Motor neuron (in vitro differentiated cells): ENCODE results near the gene SEMA4D. TPM values are rescaled to one million over a fixed set of nuclear protein-coding genes. Genes with fewer than 3 reads are reported as not detected.

Experiments used
- ATAC-seq, 8 experiments: fragments of 200-7000 bp; cut with Tn5 transposase; replicated peaks in 6 of 8; 2 replicates each; pipeline ENCODE4 v1.8.0; 2021; ENCODE audit warnings: mild to moderate bottlenecking in 8 of 8, moderate library complexity in 8 of 8
- H3K27ac ChIP-seq, 2 donors: fragments of 250-450 bp; sonication (Bioruptor Pico); 2 replicates each; pipeline ENCODE4 v1.9.0; 2021; ENCODE audit warnings: antibody characterized with exemption in 2 of 2, mild to moderate bottlenecking in 2 of 2, moderate library complexity in 1 of 2
- H3K4me1 ChIP-seq, 2 donors: fragments of 250-450 bp; sonication (Bioruptor Pico); replicated peaks in 1 of 2; 2 replicates each; pipeline ENCODE4 v1.6.1; 2021; ENCODE audit warnings: antibody characterized with exemption in 2 of 2, mild to moderate bottlenecking in 2 of 2, moderate library complexity in 1 of 2
- H3K4me3 ChIP-seq, 5 donors: fragments of 250-450 bp; sonication (Bioruptor Pico); 2 replicates each; pipeline ENCODE4 v1.9.0; 2021; ENCODE audit warnings: antibody characterized with exemption in 5 of 5, mild to moderate bottlenecking in 5 of 5, moderate library complexity in 4 of 5
- WGBS, 10 experiments: fragments of 450-650 bp; shearing (Covaris generic); methylation state at CpG; one replicate each; pipeline ENCODE4 v1.0.0; 2022; 5-methylcytosine and 5-hydroxymethylcytosine counted together
- in situ Hi-C, 9 experiments: fragments of 400-800 bp; cut with MboI; loops; one replicate each; pipeline ENCODE4 v1.15.0; 2021; ENCODE audit warnings: low sequenced_read_pairs in 9 of 9, low pct_unique_long_range_greater_than_20kb in 2 of 9; ENCODE audit not compliant: unreplicated experiment in 9 of 9
- total RNA-seq, 8 experiments: library from RNA; unstranded; fragments of 300-600 nt; gene quantifications; 2 replicates each; pipeline versions ENCODE4 v1.2.3 to v1.2.4, GENCODE V29; 2022

SEMA4D gene
- total RNA-seq, 8 experiments from 2014 or later, result 1.2 to 30.1 (median 13.8) TPM

DNA sequence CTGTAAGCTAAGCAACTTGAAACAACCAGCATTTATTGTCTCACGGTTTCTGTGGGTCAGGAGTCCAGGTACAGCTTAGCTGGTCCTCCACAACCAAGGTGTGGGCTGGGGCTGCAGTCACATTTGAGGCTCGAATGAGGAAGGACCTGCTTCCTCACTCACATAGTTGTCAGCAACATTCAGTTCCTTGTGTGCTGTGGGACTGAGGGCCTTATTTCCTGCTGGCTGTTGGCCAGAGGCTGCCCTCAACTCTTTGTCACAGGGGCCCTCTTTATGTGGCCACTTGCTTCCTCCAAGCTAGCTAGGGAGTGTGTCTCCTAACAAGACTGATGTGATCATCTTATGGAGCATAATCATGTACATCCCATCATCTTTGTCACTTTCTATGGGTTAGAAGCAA is 29.2 kb upstream of the SEMA4D start:
- in situ Hi-C loops, result loop anchor here in 1 of 9 experiments (25.0 kb wide), 1 partner anchor 115 kb away; no protein-coding TSS in a partner anchor
- Histone ChIP-seq H3K27ac (no peak overlapping the region), H3K4me3 (no peak overlapping the region), H3K4me1 (peaks cover 13 to 15% of the 10 kb centered on the region in 2 donors)
- ATAC-seq, result no peak
- WGBS, 10 experiments, result 0 to 94% (median 63%) methylated on average over 1 to 2 of the region's 2 CpGs; no CpG with 5 or more reads in 4 of the 10 experiments

DNA sequence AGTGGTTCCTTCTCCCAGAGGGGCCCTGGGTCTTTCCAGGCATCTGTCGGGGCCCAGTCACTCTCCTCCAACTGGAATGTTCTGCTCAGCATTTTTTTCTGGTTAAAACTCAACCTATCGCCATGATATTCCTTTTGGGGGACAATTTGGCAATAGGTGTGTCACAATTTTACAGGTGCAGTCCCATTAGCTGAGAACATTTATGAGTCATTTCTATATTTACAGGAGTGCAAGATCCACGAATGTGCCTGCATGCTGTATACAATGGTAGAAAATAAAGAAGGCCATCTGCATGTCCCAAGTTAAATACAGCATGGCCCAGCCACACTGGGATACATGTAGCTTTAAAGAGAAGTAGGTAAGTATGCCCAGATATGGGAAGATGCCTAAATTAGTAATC is 28.8 kb upstream of the SEMA4D start:
- no peak overlapping the region for H3K4me3 ChIP-seq
- no peak overlapping the region for H3K27ac ChIP-seq
- 28 to 84% (median 71%) methylated on average over 1 to 3 of the region's 3 CpGs; no CpG with 5 or more reads in 1 of the 10 experiments for WGBS, 10 experiments
- ATAC-seq, result no peak
- peaks cover 13 to 17% of the 10 kb centered on the region in 2 donors for H3K4me1 ChIP-seq
- in situ Hi-C loops, result loop anchor here in 1 of 9 experiments (25.0 kb wide), 1 partner anchor 114 kb away; no protein-coding TSS in a partner anchor

DNA sequence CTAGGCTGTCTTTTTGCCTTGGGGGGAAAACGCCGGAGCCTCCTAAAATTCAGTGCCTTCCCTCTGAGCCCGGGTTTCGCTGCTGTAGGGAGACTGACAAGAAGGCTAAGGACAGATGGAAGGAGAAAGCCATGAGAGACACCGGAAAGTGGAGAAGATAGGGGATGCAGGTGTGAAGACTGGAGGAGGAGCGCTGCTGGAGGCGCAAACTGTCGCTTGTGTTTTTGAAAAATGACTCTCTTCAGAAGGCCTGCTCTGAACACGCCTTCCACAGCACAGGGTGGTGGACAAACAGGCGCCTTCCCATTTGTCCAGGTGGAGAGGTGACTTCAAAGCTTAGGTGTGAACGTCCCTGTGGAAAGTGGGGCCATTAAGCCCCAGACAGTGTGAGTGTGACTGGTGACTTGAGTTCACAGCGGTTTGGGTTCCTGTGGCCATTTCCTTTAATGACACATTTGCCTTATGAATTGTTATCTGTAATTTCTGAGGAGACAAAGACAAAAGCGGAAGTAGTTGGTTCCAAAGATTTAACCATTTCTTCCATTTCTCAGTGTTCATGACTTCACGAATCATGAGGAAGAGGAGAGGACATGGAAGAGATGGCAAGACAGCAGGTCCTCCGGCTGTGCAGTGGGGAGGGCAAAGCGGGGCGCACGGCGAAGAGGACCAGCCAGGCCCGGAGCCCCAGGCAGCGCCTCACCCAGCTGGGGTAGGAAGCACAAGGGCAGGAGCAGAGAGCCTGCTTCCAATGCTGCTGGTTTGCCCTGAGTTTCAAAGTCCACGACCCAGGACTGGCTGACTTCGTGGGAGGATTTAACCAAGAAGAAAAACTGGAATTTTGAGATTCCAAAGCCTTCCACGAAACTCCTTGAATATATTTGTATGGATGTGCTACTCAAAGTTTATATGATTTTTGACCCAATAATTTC is 27.8 kb upstream of the SEMA4D start:
- peak in 2 of 8 experiments; percentile 2 to 34 for ATAC-seq
- H3K4me1 ChIP-seq, result peaks cover 13 to 17% of the 10 kb centered on the region in 2 donors
- no peak overlapping the region for H3K4me3 ChIP-seq
- WGBS, 10 experiments, result 28 to 100% (median 88%) methylated on average over 2 to 14 of the region's 24 CpGs
- in situ Hi-C loops, result loop anchor here in 1 of 9 experiments (25.0 kb wide), 1 partner anchor 113 kb away; no protein-coding TSS in a partner anchor
- H3K27ac ChIP-seq, result peak overlapping the region in 1 of 2 donors; percentile 30

DNA sequence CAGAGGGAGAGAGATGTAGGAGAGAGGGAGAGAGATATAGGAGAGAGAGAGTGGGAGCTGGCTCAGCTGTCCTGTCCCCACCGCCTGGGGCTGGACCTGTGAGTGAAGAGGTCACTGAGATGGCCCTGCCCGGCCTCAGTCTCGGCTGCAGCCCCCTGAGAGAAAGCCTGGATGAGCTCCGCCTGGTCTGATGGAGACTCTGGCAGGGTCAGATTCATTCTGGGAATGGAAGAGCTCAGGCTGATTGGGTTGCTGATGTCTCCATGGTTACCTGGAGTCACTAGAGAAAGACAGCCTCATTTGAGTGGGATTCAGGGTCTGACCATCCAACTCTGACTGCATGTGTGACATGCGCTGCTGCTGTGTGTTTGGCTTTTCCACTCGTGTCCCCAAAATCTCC is 27.1 kb upstream of the SEMA4D start:
- no peak overlapping the region for H3K27ac ChIP-seq
- in situ Hi-C loops, result loop anchor here in 1 of 9 experiments (25.0 kb wide), 1 partner anchor 113 kb away; no protein-coding TSS in a partner anchor
- ATAC-seq, result peak in 5 of 8 experiments; percentile 66 to 95 (median 79)
- WGBS, 10 experiments, result 10 to 73% (median 45%) methylated on average over 1 to 6 of the region's 6 CpGs; no CpG with 5 or more reads in 1 of the 10 experiments
- H3K4me3 ChIP-seq, result no peak overlapping the region
- peaks cover 13 to 17% of the 10 kb centered on the region in 2 donors for H3K4me1 ChIP-seq

DNA sequence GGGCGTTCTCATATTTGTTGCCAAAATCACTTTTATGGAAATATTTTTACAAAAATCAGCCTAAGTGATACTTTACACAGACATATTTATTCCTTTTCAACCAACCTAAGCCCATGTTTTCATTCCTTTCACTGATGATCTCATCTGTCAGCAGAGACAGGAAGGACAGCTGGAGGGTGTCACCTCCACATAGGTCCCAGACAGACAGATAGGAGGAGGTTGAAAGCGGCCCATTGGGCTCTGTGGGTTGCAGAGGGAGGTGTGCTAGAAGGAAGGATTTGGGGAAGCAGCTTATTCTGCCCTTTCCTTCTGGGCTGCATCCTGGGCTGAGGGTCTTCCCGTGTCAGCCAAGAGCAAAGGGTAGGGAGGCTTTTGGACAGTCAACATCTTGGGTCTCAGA is 26.0 kb upstream of the SEMA4D start:
- ATAC-seq, result peak in 2 of 8 experiments; percentile 45 to 70
- Histone ChIP-seq H3K4me1 (peaks cover 13 to 17% of the 10 kb centered on the region in 2 donors), H3K27ac (no peak overlapping the region), H3K4me3 (no peak overlapping the region)
- 21 to 100% (median 92%) methylated on average over 1 to 2 of the region's 3 CpGs; no CpG with 5 or more reads in 3 of the 10 experiments for WGBS, 10 experiments
- in situ Hi-C loops, result no loop called here

DNA sequence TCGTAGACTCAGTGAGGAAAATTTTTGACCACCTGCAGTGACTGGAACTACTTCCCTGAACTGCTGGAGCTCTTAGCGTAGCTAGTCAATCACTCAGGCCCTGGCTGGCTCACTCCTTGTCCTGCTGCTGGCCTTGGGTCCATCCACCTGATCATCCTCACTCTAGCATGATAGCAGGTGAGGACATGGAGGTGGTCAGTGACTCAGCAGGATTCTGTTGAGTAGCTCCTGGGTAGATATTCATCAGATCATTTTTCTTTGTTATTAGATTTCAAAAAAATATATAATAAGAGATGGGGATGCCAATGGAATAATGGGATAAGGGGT is 25.0 kb upstream of the SEMA4D start:
- H3K27ac ChIP-seq, result no peak overlapping the region

DNA sequence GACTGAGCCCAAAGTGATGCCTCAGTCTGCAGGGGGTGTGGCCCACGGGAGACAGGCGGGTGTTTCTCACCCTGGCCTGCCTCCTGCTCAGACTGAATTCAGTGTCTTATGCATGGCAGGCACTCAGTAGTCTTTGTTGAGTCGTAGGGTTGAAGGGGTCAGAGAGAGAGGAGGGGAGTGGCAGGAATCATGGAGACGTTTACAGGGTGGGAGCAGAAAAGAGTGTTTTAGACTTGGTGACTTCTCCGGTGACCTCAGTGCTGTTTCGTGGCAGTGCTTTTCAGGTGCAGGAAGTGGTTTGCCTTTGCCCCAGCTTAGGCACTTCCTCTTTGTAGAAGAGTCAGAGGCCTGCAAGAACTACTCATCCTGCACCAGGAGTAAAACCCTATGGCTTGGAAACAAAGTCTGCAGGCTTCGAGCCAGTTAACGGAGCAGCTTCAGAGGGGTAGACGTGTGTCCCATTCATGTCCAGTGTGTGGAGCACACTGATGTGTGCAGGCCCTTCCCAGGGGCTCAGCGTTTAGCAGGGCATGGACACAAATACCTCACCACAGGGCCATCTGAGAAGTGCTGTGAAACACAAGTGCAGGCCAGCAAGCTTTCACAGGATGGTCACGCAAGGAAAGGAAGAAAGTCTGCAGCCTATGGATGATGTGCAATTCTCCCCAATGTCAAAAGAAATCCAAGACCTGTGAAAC is 24.5 kb upstream of the SEMA4D start:
- Histone ChIP-seq H3K4me1 (peaks cover 13 to 17% of the 10 kb centered on the region in 2 donors), H3K4me3 (no peak overlapping the region), H3K27ac (no peak overlapping the region)
- 0 to 100% (median 68%) methylated on average over 1 to 7 of the region's 11 CpGs; no CpG with 5 or more reads in 1 of the 10 experiments for WGBS, 10 experiments
- peak in 4 of 8 experiments; percentile 32 to 80 (median 52) for ATAC-seq
- in situ Hi-C loops, result no loop called here

More for the DNA sequence above, 25.0 kb upstream of the SEMA4D start:
- ATAC-seq, result no peak
- 33 to 95% (median 70%) methylated on average over 1 to 2 of the region's 2 CpGs; no CpG with 5 or more reads in 5 of the 10 experiments for WGBS, 10 experiments
- Histone ChIP-seq H3K4me1 (peaks cover 13 to 17% of the 10 kb centered on the region in 2 donors), H3K4me3 (no peak overlapping the region)
- in situ Hi-C loops, result no loop called here

DNA sequence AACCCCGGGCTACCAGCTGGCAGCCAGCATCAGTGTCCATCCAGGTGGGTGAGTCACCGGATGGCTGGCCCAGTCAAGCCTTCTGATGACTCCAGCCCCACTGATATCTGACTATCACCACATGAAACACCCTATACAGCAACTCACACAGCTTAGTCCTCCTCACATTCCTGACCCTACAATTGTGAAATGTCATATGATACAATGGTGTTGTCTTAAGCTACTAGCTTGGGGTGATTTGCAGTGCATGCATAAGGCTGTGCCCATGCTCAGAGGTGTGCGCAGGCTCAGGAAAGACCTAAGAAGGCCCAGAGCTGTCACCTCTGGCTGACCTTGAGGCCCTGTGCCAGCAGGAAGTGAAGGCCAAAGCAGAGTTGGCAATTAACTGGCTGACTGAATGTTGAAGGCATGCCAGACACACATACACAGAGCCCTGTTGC is 21.5 kb upstream of the SEMA4D start:
- ATAC-seq, result peak in 2 of 8 experiments; percentile 23 to 33

DNA sequence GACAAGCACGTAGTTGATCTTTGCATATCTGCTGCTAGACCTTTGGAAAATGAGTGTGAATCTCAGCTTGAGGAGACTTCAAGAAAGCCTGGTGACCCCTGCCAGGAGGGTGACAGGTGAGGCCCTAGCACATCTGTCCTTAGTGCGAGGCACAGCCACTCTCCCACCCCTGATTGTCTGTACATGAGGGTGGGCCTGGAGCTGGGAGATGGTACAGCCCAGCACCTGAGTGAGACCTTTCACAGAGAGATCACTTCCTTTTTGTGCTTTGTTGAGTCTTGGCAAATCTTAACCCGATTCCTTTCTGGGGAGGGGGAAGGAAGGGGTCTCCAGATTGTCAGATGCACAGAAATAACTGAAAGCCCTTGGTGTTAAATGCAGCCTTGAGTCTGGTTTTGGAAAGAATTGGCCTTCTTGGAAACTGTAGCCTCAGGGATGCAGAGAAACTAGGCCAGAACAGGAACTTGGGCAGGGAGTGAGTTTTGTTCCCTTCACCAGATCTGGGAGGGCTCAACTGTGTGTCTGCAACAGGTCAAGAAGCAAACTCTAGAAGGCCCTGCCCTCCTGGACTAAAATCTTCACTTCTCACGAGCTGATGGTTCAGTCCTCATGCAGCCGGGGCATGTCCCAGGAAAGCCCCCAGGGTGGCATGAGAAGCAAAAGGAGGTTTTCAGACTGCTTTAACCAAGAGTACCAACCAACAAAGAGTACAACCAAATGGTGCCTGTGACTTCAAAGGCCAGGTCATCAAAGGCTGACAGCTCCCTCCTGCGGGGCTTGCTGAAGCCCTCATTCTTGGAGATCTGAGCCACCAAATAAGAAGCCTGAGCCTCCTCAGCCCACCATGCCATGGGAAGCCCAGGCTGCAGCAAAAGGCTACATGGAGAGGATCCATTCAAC is 20.8 kb upstream of the SEMA4D start:
- H3K27ac ChIP-seq, result no peak overlapping the region
- no peak for ATAC-seq
- H3K4me3 ChIP-seq, result no peak overlapping the region
- 40 to 100% (median 83%) methylated on average over 1 to 6 of the region's 6 CpGs; no CpG with 5 or more reads in 3 of the 10 experiments for WGBS, 10 experiments
- peaks cover 6 to 13% of the 10 kb centered on the region in 2 donors for H3K4me1 ChIP-seq
- in situ Hi-C loops, result no loop called here

More for the DNA sequence above, 21.5 kb upstream of the SEMA4D start:
- Histone ChIP-seq H3K27ac (no peak overlapping the region), H3K4me1 (peaks cover under 1 to 12% of the 10 kb centered on the region in 2 donors), H3K4me3 (no peak overlapping the region)
- 72 to 100% (median 100%) methylated on average over 1 to 2 of the region's 3 CpGs; no CpG with 5 or more reads in 7 of the 10 experiments for WGBS, 10 experiments
- in situ Hi-C loops, result no loop called here

DNA sequence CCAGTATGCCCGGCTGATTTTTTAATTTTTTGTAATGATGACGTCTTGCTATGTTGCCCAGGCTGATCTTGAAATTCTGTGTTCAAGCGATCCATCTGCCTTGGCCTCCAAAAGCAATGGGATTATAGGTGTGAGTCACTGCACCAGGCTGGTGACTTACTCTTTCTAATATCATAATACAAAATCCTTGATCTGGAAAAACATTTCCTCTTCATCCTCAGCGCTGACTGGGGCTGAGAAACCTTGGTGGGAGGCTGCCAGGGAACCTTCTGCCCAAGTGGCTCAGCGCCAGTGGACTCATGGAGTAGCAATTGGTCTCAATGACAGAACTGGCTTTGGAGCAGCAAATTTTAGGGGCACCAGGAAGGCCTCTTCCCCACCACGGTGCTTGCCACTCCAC is 17.5 kb upstream of the SEMA4D start:
- no peak overlapping the region for H3K4me3 ChIP-seq

DNA sequence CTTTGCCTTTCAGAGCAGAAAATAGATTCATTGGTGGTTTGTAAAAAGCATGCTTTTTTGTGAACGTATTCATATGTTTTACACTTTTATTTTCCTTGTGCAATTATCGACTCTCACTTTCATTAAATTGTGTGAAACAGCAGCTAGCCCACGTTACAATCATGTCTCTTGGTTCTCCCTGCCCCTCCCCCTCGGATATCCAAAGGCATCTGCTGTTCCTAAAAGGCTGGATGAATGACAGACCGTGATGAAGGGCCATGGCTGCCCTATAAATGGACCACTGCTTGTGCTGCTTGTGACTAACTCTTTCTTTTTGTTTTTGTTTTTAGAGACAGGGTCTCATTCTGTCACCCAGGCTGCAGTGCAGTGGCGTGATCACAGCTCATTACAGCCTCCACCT is 17.0 kb upstream of the SEMA4D start:
- no peak overlapping the region for H3K4me3 ChIP-seq
- no peak for ATAC-seq
- H3K4me1 ChIP-seq, result peaks cover 7% of the 10 kb centered on the region in 2 donors
- 6 to 70% (median 56%) methylated on average over 1 to 6 of the region's 6 CpGs for WGBS, 10 experiments
- no peak overlapping the region for H3K27ac ChIP-seq
- in situ Hi-C loops, result no loop called here

More for the DNA sequence above, 17.5 kb upstream of the SEMA4D start:
- WGBS, 10 experiments, result 33 to 100% (median 90%) methylated on average over 1 to 5 of the region's 6 CpGs; no CpG with 5 or more reads in 3 of the 10 experiments
- ATAC-seq, result no peak
- in situ Hi-C loops, result no loop called here
- H3K27ac ChIP-seq, result no peak overlapping the region
- H3K4me1 ChIP-seq, result peaks cover 7% of the 10 kb centered on the region in 2 donors

DNA sequence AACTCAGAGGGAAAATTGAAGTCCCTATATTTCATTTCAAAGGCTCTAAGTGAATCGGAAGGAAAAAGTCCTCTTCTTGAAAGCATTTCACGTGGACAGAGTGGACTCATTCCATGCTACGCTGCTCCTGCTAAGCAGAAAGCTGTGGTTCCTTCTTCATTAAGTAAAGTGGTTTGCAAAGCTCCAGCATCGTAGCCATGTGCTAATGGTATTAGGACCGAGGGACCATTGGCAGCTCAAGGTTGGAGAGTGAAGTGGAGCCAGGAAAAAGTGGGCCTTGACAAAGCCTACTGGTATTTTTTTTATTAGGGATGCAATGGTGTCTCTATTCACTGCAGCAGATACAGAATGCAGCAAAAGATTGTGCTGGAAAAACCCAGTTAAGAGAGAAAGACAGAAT is 16.4 kb upstream of the SEMA4D start:
- ATAC-seq, result peak in 1 of 8 experiments; percentile 51
- Histone ChIP-seq H3K4me3 (no peak overlapping the region), H3K4me1 (peaks cover 7% of the 10 kb centered on the region in 2 donors), H3K27ac (no peak overlapping the region)
- WGBS, 10 experiments, result 25 to 96% (median 42%) methylated on average over 2 to 5 of the region's 5 CpGs; no CpG with 5 or more reads in 1 of the 10 experiments
- in situ Hi-C loops, result no loop called here
